ENCODE measurements around the gene ZBTB48. TPM values are rescaled to one million over a fixed set of nuclear protein-coding genes. Genes with fewer than 3 reads are reported as not detected.

ZBTB48 gene
- total and polyA plus RNA-seq, 8 donors: 22.6 to 139 (median 47.3) TPM

GRCh38 chr1:6624710-6625583 is 45.2 kb downstream of the ZBTB48 start, which contains the start of gene THAP3:
Gene THAP3, plus strand, starts transcription at chr1:6624868. Its CDS starts 351 bp downstream, at chr1:6625219.
- WGBS, 5 donors: 0 to 4% (median 1%) methylated on average over 19 to 73 of the region's 73 CpGs
- peak in 1 of 4 donors; percentile 11 for TF ChIP-seq POLR2A (IDR thresholded peaks at IDR 0.05)
- TF ChIP-seq EP300 (IDR thresholded peaks at IDR 0.05): no peak
- TF ChIP-seq POLR2AphosphoS5 (IDR thresholded peaks at IDR 0.05): peak in 2 of 3 donors; percentile 7 to 49
- peak within 1 kb of the TSS; percentile 75 to 93 (median 89) for H3K4me3 ChIP-seq
- no peaks in the 10 kb centered on the region for H3K27me3 ChIP-seq
- intact Hi-C loops (cut with DNase I; ENCODE audit: low total_unique reads): no loop called here
- H3K36me3 ChIP-seq: peaks cover 50 to 73% (median 62%) of the 10 kb centered on the region in 4 donors
- H3K4me1 ChIP-seq: peaks cover 12 to 35% (median 27%) of the 10 kb centered on the region in 4 donors
- no peaks in the 10 kb centered on the region for H3K9me3 ChIP-seq
- H3K27ac ChIP-seq: peak within 1 kb of the TSS; percentile 88 to 95 (median 92)
- DNase-seq: peak; percentile 87 to 96

- H3K36me3 ChIP-seq: peaks cover 50 to 73% (median 62%) of the 10 kb centered on the region in 4 donors
- intact Hi-C loops (cut with DNase I; ENCODE audit: low total_unique reads): no loop called here
- no peaks in the 10 kb centered on the region for H3K27me3 ChIP-seq
- H3K4me3 ChIP-seq: peak overlapping the region; percentile 75 to 93 (median 89)
- 0 to 4% (median 3%) methylated on average over 16 to 32 of the region's 32 CpGs for WGBS, 5 donors
- no peak for TF ChIP-seq CTCF (IDR thresholded peaks at IDR 0.05)
- TF ChIP-seq POLR2A (IDR thresholded peaks at IDR 0.05): no peak
- no peak for TF ChIP-seq POLR2AphosphoS5 (IDR thresholded peaks at IDR 0.05)
- no peak for TF ChIP-seq EP300 (IDR thresholded peaks at IDR 0.05)
- no peaks in the 10 kb centered on the region for H3K9me3 ChIP-seq
- H3K4me1 ChIP-seq: peaks cover 12 to 35% (median 27%) of the 10 kb centered on the region in 4 donors
- DNase-seq: peak; percentile 38 to 69
- H3K27ac ChIP-seq: peak overlapping the region; percentile 88 to 95 (median 92)
Measured at GRCh38 chr1:6625584-6626149, 45.9 kb downstream of the ZBTB48 start.

- WGBS, 5 donors: 84 to 96% (median 91%) methylated on average over 9 of the region's 9 CpGs
- Histone ChIP-seq H3K4me1 (peaks cover 12 to 35% (median 27%) of the 10 kb centered on the region in 4 donors), H3K9me3 (no peaks in the 10 kb centered on the region), H3K27me3 (no peaks in the 10 kb centered on the region), H3K27ac (no peak overlapping the region), H3K4me3 (no peak overlapping the region), H3K36me3 (peaks cover 42 to 73% (median 62%) of the 10 kb centered on the region in 4 donors)
- DNase-seq: no peak
- intact Hi-C loops (cut with DNase I; ENCODE audit: low total_unique reads): no loop called here
- TF ChIP-seq CTCF (IDR thresholded peaks at IDR 0.05): no peak
- no peak for TF ChIP-seq EP300 (IDR thresholded peaks at IDR 0.05)
- no peak for TF ChIP-seq POLR2A (IDR thresholded peaks at IDR 0.05)
- no peak for TF ChIP-seq POLR2AphosphoS5 (IDR thresholded peaks at IDR 0.05)
Measured at GRCh38 chr1:6627031-6627430, 47.2 kb downstream of the ZBTB48 start.

GRCh38 chr1:6627841-6628545 is 48.2 kb downstream of the ZBTB48 start:
- DNase-seq: no peak
- Histone ChIP-seq H3K4me3 (no peak overlapping the region), H3K27me3 (no peaks in the 10 kb centered on the region), H3K4me1 (peaks cover 12 to 35% (median 27%) of the 10 kb centered on the region in 4 donors), H3K27ac (no peak overlapping the region), H3K9me3 (no peaks in the 10 kb centered on the region), H3K36me3 (peaks cover 48 to 73% (median 62%) of the 10 kb centered on the region in 4 donors)
- intact Hi-C loops (cut with DNase I; ENCODE audit: low total_unique reads): no loop called here
- WGBS, 5 donors: 91 to 96% (median 94%) methylated on average over 21 of the region's 21 CpGs
- TF ChIP-seq POLR2AphosphoS5 (IDR thresholded peaks at IDR 0.05) (no peak), CTCF (IDR thresholded peaks at IDR 0.05) (no peak)

Data from stomach (tissue), 9 donors.